Activated CD8-positive, alpha-beta memory T cell treated with anti-CD3 and anti-CD28 coated beads, Interleukin-2, amount 50 U/mL, for 1 hour (primary cell): ENCODE data around the gene DCC.

ENCODE experiments used
- DNase-seq: peaks from one replicate; pipeline ENCODE4 v3.0.0-alpha.2; 2020; ENCODE audit errors: extremely low read depth

The DCC gene

GRCh38 chr18:53224128-53224778, 884.3 kb downstream of the DCC start:
- DNase-seq: no peak

- no peak for DNase-seq
Observed at GRCh38 chr18:53225567-53226325, 885.7 kb downstream of the DCC start.

DNA sequence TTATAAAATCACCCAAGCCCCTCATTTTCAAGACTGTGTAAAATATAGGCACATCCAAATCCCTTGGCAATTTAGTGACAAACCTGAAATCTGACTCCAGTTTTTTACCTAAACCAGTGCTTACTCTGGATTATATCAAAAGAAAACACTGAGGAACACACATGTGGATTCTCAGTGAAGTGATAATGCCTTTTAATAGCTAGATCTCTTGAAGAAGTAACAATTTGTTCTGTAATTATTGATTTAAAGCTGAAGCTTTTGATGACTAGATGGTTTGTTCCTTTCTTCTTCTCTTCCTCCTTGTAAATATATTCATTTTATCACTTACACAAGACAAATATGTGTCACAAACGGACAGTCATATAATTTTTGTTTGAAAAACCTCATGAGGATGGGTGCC, 894.6 kb downstream of the DCC start:
- DNase-seq: no peak

DNA sequence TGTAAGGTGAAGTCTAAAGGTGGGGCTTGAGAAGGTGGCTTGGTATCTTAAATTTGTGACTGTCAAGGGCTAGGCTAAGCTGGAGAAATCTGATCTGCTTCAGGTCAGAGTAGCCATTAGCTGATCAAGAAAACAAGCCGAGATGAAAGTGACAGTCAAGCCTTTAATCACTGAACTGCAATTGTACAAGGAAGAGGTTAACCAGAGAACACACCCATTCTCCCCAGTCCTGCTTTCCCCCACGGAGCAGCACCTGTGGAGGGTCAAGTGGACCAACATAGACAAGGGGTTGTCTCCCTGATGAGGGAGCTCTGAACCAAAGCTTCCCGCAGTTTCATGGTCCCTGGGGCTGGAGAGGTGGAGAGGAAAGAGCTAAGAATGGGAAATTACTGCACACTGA, 901.2 kb downstream of the DCC start:
- DNase-seq: no peak

GRCh38 chr18:53253789-53254188, 913.8 kb downstream of the DCC start:
- no peak for DNase-seq

- DNase-seq: no peak
Observed at GRCh38 chr18:53254265-53254664, 914.3 kb downstream of the DCC start.

GRCh38 chr18:53261241-53261640, 921.2 kb downstream of the DCC start:
- DNase-seq: no peak

- no peak for DNase-seq
Observed at GRCh38 chr18:53266850-53267249, 926.9 kb downstream of the DCC start.

DNA sequence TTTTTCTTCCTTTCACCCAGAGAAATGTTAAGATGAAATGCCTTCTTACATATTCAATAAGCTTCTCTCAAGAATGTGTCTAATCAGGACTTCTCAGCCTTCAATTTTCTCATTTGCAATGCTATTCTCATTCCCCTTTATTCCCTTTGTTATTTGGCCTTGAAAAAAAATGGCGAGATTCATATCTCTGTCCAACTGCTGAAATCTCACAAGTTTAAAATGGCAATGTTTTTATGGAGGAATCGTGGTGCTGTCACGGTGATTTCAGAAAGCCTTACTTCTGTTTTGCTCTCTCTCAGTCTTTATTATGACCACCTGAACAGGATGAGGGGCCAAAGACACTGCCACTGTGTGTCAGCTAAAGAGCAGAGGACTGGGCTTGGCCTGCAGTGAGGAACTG, 928.5 kb downstream of the DCC start:
- DNase-seq: no peak

GRCh38 chr18:53281406-53281805, 941.4 kb downstream of the DCC start:
- DNase-seq: no peak

DNA sequence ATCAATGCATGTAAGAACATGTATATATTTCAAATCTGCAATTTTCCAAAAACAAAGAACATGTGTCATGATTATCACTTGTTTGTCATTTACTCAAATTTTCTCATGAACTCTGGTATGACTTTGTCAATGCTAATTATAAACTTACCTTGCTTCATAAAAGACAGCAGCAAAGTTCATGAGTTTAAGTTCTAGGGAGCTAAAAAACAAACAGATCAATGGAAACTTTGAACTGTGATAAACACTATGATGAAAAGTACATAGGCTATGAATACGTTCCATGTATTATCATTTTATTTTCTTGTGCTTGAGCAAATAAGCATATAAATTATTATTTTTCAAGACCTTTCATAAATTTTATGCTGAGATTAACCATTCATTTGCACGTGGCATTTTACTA, 943.7 kb downstream of the DCC start:
- no peak for DNase-seq

GRCh38 chr18:53305461-53305860, 965.5 kb downstream of the DCC start:
- no peak for DNase-seq

- DNase-seq: no peak
Observed at GRCh38 chr18:53319628-53320027, 979.6 kb downstream of the DCC start.

DNA sequence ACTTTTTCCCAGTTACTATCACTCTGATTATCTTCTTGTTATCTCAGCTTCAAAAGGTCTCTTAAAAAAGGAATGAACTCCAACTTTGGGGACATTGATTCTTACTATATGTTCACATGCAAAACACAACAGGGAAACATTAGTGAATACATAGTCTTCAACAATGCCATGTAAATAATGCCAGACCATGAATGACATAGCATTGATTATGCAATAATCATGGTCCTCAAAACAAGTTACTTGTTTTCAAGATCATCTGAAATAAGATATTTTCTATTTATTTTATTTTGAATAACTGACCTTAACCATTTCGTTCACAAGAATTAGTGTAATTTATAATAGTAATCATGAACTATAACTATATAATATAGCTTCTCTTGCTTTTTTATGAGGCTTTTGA, 982.2 kb downstream of the DCC start:
- DNase-seq: no peak

- DNase-seq: no peak
Observed at GRCh38 chr18:53324353-53324752, 984.4 kb downstream of the DCC start.

DNA sequence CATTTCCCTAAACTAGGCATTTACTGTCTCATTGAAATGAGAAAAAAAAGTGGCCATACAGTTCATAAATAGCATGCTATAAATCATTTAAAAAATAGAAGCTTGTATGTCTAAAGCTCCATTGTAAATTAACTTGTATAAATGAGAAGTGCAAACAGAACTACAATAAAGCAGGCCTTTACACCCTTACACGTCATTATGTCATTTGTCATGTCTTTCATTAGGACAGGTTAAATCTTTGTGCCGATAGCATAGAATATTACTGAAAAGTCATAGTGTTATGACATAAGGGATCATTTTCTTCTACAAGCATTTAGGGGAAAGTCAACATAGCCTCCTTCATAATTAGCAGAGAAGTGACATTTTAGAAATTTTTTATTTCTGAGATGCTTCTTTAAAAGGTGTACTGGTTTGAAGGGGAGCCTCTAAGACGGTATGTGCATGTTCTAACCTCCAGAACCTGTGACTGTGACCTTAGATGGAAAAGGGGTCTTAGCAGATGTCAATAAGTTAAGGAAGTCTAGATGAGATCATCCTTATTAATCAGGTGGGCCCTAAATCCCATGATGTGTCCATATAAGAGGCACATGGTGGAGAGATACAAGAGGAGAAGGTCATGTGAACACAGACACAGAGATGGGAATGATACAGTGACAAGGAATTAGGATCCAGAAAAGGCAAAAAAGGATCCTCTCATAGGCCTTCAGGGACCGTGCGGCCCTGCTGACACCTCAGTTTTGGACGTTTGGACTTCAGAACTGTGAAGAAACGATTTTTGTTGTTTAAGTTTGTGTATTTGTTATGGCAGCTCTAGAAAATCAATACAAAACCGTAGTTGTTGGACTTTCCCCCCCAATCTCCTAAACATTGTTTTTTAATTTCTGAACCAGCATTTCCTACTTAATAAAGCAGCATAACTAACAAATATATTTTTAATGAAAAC, 1020.8 kb downstream of the DCC start:
- no peak for DNase-seq

GRCh38 chr18:53375621-53376020, 1035.6 kb downstream of the DCC start:
- DNase-seq: no peak

GRCh38 chr18:53380063-53380639, 1040.2 kb downstream of the DCC start:
- no peak for DNase-seq

DNA sequence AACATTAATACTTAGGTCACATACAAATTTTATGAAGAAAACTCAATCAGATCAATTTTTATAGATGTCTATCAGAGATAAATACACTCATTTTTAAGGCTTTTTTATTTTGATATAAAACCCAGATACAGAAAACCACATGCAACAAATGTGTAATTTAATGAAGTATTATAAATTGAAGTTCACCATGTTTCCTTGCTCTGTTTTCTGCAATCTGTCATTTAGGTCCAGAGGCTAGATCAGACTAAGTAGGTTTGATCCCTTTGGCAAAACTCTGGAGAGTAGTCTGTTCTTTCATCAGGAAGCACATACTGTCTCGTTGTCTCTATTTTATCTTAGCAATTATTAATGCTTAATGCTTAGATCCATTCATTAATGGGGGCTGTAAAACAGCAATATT, 1042.9 kb downstream of the DCC start:
- no peak for DNase-seq

GRCh38 chr18:53385889-53386288, 1045.9 kb downstream of the DCC start:
- no peak for DNase-seq

DNA sequence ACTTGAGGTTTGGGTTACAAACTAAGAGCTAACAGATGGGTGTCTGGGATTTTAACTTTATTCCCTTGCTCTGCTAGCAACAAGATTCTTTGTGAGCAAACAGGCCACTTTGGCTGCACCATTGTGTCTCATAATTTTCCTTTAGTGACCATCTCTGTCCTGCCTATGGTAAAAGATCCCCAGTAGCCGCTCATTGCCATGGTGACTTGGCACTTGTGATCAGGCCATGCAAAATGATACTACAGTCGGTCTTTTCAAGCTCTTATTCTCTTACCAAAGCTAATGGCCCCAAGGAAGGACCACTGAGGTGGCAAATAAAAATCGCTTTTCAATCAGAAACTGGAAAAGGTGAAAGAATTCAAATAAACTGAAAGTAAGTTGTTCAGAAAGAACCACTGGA, 1047.6 kb downstream of the DCC start:
- no peak for DNase-seq

DNA sequence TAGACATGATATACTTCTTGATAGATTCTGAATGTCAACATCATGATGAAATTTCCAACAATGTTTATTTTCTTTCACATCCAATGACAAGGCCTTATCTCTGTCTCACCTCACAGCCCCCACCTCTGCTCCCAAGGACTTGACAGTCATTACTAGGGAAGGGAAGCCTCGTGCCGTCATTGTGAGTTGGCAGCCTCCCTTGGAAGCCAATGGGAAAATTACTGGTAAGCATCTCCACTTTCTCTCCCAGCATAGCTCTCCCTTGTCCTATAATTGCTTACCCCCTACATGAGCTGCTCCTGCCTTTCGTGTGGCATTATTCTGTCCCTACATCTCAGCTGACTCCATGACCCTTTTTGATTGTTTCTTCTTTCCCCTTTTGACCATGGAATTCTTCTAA, 1062.7 kb downstream of the DCC start:
- no peak for DNase-seq
